Measurements from ENCODE around the gene ERGIC3.

The ERGIC3 gene

GRCh38 chr20:35510951-35511735 is 30.7 kb upstream of the ERGIC3 start:
- TF ChIP-seq GATA2 (IDR thresholded peaks at IDR 0.05; ENCODE audit: low read depth, low read length) = no peak
- TF ChIP-seq GATA3 (IDR thresholded peaks at IDR 0.05; ENCODE audit: low read depth, low read length) = no peak

GRCh38 chr20:35511814-35512420 is 30.0 kb upstream of the ERGIC3 start:
- no peak for TF ChIP-seq GATA3 (IDR thresholded peaks at IDR 0.05; ENCODE audit: low read depth, low read length)

GRCh38 chr20:35514371-35514932 is 27.4 kb upstream of the ERGIC3 start:
- TF ChIP-seq GATA3 (IDR thresholded peaks at IDR 0.05; ENCODE audit: low read depth, low read length) (no peak), GATA2 (IDR thresholded peaks at IDR 0.05; ENCODE audit: low read depth, low read length) (no peak)

- TF ChIP-seq GATA3 (IDR thresholded peaks at IDR 0.05; ENCODE audit: low read depth, low read length) (no peak), GATA2 (IDR thresholded peaks at IDR 0.05; ENCODE audit: low read depth, low read length) (no peak)
Observed at GRCh38 chr20:35515341-35515740, 26.5 kb upstream of the ERGIC3 start.

- TF ChIP-seq GATA2 (IDR thresholded peaks at IDR 0.05; ENCODE audit: low read depth, low read length) (no peak), GATA3 (IDR thresholded peaks at IDR 0.05; ENCODE audit: low read depth, low read length) (no peak)
Observed at GRCh38 chr20:35515949-35516645, 25.8 kb upstream of the ERGIC3 start.

GRCh38 chr20:35517125-35517524 is 24.8 kb upstream of the ERGIC3 start:
- TF ChIP-seq GATA3 (IDR thresholded peaks at IDR 0.05; ENCODE audit: low read depth, low read length) = no peak
- no peak for TF ChIP-seq GATA2 (IDR thresholded peaks at IDR 0.05; ENCODE audit: low read depth, low read length)

- TF ChIP-seq GATA3 (IDR thresholded peaks at IDR 0.05; ENCODE audit: low read depth, low read length) = no peak
- no peak for TF ChIP-seq GATA2 (IDR thresholded peaks at IDR 0.05; ENCODE audit: low read depth, low read length)
Observed at GRCh38 chr20:35518955-35519354, 22.9 kb upstream of the ERGIC3 start.

GRCh38 chr20:35523298-35523888 is 18.5 kb upstream of the ERGIC3 start:
- TF ChIP-seq GATA2 (IDR thresholded peaks at IDR 0.05; ENCODE audit: low read depth, low read length) = no peak
- TF ChIP-seq GATA3 (IDR thresholded peaks at IDR 0.05; ENCODE audit: low read depth, low read length) = no peak

GRCh38 chr20:35525639-35526038 is 16.2 kb upstream of the ERGIC3 start:
- TF ChIP-seq GATA3 (IDR thresholded peaks at IDR 0.05; ENCODE audit: low read depth, low read length) = no peak
- TF ChIP-seq GATA2 (IDR thresholded peaks at IDR 0.05; ENCODE audit: low read depth, low read length) = no peak

GRCh38 chr20:35527122-35527769 is 14.6 kb upstream of the ERGIC3 start:
- TF ChIP-seq GATA2 (IDR thresholded peaks at IDR 0.05; ENCODE audit: low read depth, low read length) = no peak
- TF ChIP-seq GATA3 (IDR thresholded peaks at IDR 0.05; ENCODE audit: low read depth, low read length) = no peak

- TF ChIP-seq GATA3 (IDR thresholded peaks at IDR 0.05; ENCODE audit: low read depth, low read length) (no peak), GATA2 (IDR thresholded peaks at IDR 0.05; ENCODE audit: low read depth, low read length) (no peak)
Observed at GRCh38 chr20:35529552-35529951, 12.3 kb upstream of the ERGIC3 start, which contains the start of gene C20orf173. Gene C20orf173, minus strand, starts transcription at chr20:35529652. Its CDS starts 279 bp downstream, at chr20:35529373.

GRCh38 chr20:35539756-35540212 is 2.1 kb upstream of the ERGIC3 start:
- TF ChIP-seq GATA3 (IDR thresholded peaks at IDR 0.05; ENCODE audit: low read depth, low read length) = no peak
- no peak for TF ChIP-seq GATA2 (IDR thresholded peaks at IDR 0.05; ENCODE audit: low read depth, low read length)

- TF ChIP-seq GATA3 (IDR thresholded peaks at IDR 0.05; ENCODE audit: low read depth, low read length) (no peak), GATA2 (IDR thresholded peaks at IDR 0.05; ENCODE audit: low read depth, low read length) (no peak)
Observed at GRCh38 chr20:35541118-35541782, 628 bp upstream of the ERGIC3 start.

All from SH-SY5Y (cell line).